ENCODE results near the gene SFTPB.

DNA sequence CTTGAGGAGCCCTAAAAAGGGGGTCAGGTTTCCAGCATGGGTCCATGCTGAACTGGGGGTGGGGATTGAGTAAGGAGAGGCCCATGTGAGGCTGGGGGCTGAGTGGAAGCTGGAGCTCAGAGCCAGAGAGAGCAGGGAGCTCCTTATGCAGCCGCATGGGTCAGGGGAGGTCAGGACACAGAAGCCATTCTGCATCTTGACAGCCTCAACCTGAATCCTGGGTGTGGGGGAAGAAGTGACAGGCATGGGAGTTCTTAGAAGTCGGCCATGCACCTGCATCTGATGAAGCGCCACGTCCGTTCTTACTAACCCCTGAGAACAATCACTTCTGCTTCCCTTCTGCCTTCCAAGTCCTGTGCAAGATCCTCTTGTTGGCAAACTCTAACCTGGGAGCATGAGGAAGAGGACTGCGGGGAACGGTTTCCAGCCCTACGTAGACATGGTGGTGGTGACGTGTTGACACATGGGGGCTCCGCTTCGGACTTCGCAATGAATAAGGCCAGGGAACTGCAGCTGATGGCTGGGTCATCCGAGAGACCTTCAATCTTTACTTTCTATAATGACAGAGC is 48.4 kb upstream of the SFTPB start:
- TF ChIP-seq EZH2phosphoT487 (IDR thresholded peaks at IDR 0.05; ENCODE audit: low read depth, severe bottlenecking, unreplicated experiment): no peak
- TF ChIP-seq, protein P1, sequence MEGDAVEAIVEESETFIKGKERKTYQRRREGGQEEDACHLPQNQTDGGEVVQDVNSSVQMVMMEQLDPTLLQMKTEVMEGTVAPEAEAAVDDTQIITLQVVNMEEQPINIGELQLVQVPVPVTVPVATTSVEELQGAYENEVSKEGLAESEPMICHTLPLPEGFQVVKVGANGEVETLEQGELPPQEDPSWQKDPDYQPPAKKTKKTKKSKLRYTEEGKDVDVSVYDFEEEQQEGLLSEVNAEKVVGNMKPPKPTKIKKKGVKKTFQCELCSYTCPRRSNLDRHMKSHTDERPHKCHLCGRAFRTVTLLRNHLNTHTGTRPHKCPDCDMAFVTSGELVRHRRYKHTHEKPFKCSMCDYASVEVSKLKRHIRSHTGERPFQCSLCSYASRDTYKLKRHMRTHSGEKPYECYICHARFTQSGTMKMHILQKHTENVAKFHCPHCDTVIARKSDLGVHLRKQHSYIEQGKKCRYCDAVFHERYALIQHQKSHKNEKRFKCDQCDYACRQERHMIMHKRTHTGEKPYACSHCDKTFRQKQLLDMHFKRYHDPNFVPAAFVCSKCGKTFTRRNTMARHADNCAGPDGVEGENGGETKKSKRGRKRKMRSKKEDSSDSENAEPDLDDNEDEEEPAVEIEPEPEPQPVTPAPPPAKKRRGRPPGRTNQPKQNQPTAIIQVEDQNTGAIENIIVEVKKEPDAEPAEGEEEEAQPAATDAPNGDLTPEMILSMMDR (IDR thresholded peaks at IDR 0.05; ENCODE audit: poor library complexity): no peak
